Activated CD4-positive, alpha-beta T cell treated with anti-CD3 and anti-CD28 coated beads, Interleukin-2, amount 50 U/mL, for 1 hour (primary cell): ENCODE data around the gene KANK3.
"Not testable (repeated sequence)": the region's sequence is repeated elsewhere in the genome, so short reads cannot be mapped to it uniquely, and the experiment has no call there.

Source experiments
- DNase-seq: peaks from one replicate; pipeline ENCODE4 v3.0.0-alpha.2; 2020

Gene KANK3

GRCh38 chr19:8342684-8343482 lies at the start of gene KANK3:
KANK3 (minus strand) TSS chr19:8343262; CDS start chr19:8337828, 5,434 bp downstream.
- DNase-seq: peak; percentile 92

GRCh38 chr19:8392017-8392591 lies 49.0 kb upstream of the KANK3 start:
- DNase-seq: no peak

- no peak for DNase-seq
Observed at GRCh38 chr19:8391198-8392016, 48.3 kb upstream of the KANK3 start.

GRCh38 chr19:8390617-8390981 lies 47.5 kb upstream of the KANK3 start:
- peak; percentile 92 for DNase-seq

- peak; percentile 96 for DNase-seq
Observed at GRCh38 chr19:8389891-8390616, 47.0 kb upstream of the KANK3 start, which contains the start of gene RAB11B. RAB11B (plus strand) TSS chr19:8390360; CDS start chr19:8390417, 57 bp downstream.

GRCh38 chr19:8388612-8388958 lies 45.5 kb upstream of the KANK3 start:
- no peak for DNase-seq

GRCh38 chr19:8387688-8388611 lies 44.9 kb upstream of the KANK3 start:
- DNase-seq: no peak

- no peak for DNase-seq
Observed at GRCh38 chr19:8386990-8387389, 43.9 kb upstream of the KANK3 start.

GRCh38 chr19:8386419-8386818 lies 43.4 kb upstream of the KANK3 start:
- DNase-seq: not testable (repeated sequence)

GRCh38 chr19:8385566-8385965 lies 42.5 kb upstream of the KANK3 start:
- not testable (repeated sequence) for DNase-seq

- not testable (repeated sequence) for DNase-seq
Observed at GRCh38 chr19:8385103-8385502, 42.0 kb upstream of the KANK3 start.

GRCh38 chr19:8384569-8384968 lies 41.5 kb upstream of the KANK3 start:
- DNase-seq: not testable (repeated sequence)

GRCh38 chr19:8379156-8379891 lies 36.3 kb upstream of the KANK3 start:
- not testable (repeated sequence) for DNase-seq

- DNase-seq: no peak
Observed at GRCh38 chr19:8377598-8377997, 34.5 kb upstream of the KANK3 start.

GRCh38 chr19:8376373-8376974 lies 33.4 kb upstream of the KANK3 start:
- DNase-seq: not testable (repeated sequence)

- DNase-seq: not testable (repeated sequence)
Observed at GRCh38 chr19:8375766-8376165, 32.7 kb upstream of the KANK3 start.

GRCh38 chr19:8373867-8374813 lies 31.1 kb upstream of the KANK3 start:
- no peak for DNase-seq

- DNase-seq: no peak
Observed at GRCh38 chr19:8371011-8371804, 28.1 kb upstream of the KANK3 start.
